OCI-LY7 (cell line): Measurements from ENCODE around the gene FLAD1. TPM values are rescaled to one million over a fixed set of nuclear protein-coding genes. Genes with fewer than 3 reads are reported as not detected.
"Not testable (repeated sequence)": the region's sequence is repeated elsewhere in the genome, so short reads cannot be mapped to it uniquely, and the experiment has no call there.

Source experiments
- BruUV-seq: library from RNA; stranded (reverse); fragments of 400-500 nt; replicated peaks from 2 replicates; lab custom pipeline; 2021; lab: Mats Ljungman, UMichigan
- CTCF ChIA-PET: fragments of 300-600 bp; sonication (Branson Sonifier 250); formaldehyde crosslinking; loops from one replicate; lab custom pipeline; 2022; ENCODE audit warnings: antibody characterized with exemption; ENCODE audit not compliant: unreplicated experiment; lab: Charles Lee
- POLR2A ChIA-PET: fragments of 300-600 bp; sonication (Branson Sonifier 250); formaldehyde crosslinking; loops from one replicate; lab custom pipeline; 2022; ENCODE audit warnings: antibody characterized with exemption; lab: Charles Lee
- DNase-seq: peaks from one replicate; pipeline ENCODE4 v3.0.0-alpha.2; 2015; ENCODE audit warnings: low spot score
- H2AFZ ChIP-seq: fragments of 200-600 bp; sonication (generic), shearing (Covaris generic); 2 replicates; pipeline ENCODE4 v1.6.1; 2014; ENCODE audit warnings: mild to moderate bottlenecking, antibody characterized with exemption, low read length, moderate library complexity
- H3K27ac ChIP-seq: fragments of 200-600 bp; sonication (generic); 2 replicates; pipeline ENCODE4 v1.5.1; 2014; ENCODE audit warnings: mixed run types, low read depth, mild to moderate bottlenecking, moderate library complexity, low read length, inconsistent platforms; ENCODE audit not compliant: poor library complexity, severe bottlenecking
- H3K36me3 ChIP-seq: fragments of 200-600 bp; sonication (generic); 2 replicates; pipeline ENCODE4 v1.6.1; 2014; ENCODE audit warnings: mild to moderate bottlenecking, antibody characterized with exemption, low read length, moderate library complexity, mixed read lengths; ENCODE audit not compliant: insufficient read depth
- H3K4me1 ChIP-seq: fragments of 200-600 bp; sonication (generic); 2 replicates; pipeline ENCODE4 v1.5.1; 2014; ENCODE audit warnings: mild to moderate bottlenecking, low read length; ENCODE audit not compliant: insufficient read depth, poor library complexity, severe bottlenecking
- H3K4me2 ChIP-seq: fragments of 200-600 bp; sonication (generic); 2 replicates; pipeline ENCODE4 v1.6.1; 2014; ENCODE audit warnings: mild to moderate bottlenecking, low read length
- H3K4me3 ChIP-seq: fragments of 200-600 bp; sonication (generic); 2 replicates; pipeline ENCODE4 v1.5.1; 2014; ENCODE audit warnings: mild to moderate bottlenecking, low read depth, low read length; ENCODE audit not compliant: poor library complexity, severe bottlenecking
- H3K79me2 ChIP-seq: fragments of 200-600 bp; sonication (generic); 2 replicates; pipeline ENCODE4 v1.6.1; 2016; ENCODE audit warnings: low read depth, mild to moderate bottlenecking, low read length, moderate library complexity, mixed read lengths; ENCODE audit not compliant: insufficient read depth
- H3K9me2 ChIP-seq: fragments of 200-600 bp; sonication (generic); 2 replicates; pipeline ENCODE4 v1.6.1; 2016; ENCODE audit warnings: mild to moderate bottlenecking, low read length, mixed read lengths; ENCODE audit not compliant: insufficient read depth
- H3K9me3 ChIP-seq: fragments of 200-600 bp; sonication (generic); 2 replicates; pipeline ENCODE4 v1.6.1; 2014; ENCODE audit warnings: mild to moderate bottlenecking, mixed run types, low read length, mixed read lengths
- H4K20me1 ChIP-seq: fragments of 200-600 bp; sonication (generic); 2 replicates; pipeline ENCODE4 v1.6.1; 2014; ENCODE audit warnings: mild to moderate bottlenecking, antibody characterized with exemption, low read length, moderate library complexity, mixed read lengths; ENCODE audit not compliant: insufficient read depth
- CTCF ChIP-seq: fragments of 200-600 bp; sonication (generic); conservative IDR thresholded peaks from 2 replicates; pipeline ENCODE4 v1.5.1; 2014; ENCODE audit warnings: mild to moderate bottlenecking, antibody characterized with exemption, low read length, moderate library complexity, mixed read lengths
- EZH2phosphoT487 ChIP-seq: fragments of 200-600 bp; sonication (generic); IDR thresholded peaks from 2 replicates; pipeline ENCODE4 v1.6.1; 2018; ENCODE audit warnings: low read depth, borderline replicate concordance, mild to moderate bottlenecking, mixed run types, antibody characterized with exemption, low read length, moderate library complexity, mixed read lengths
- intact Hi-C: fragments of 100-400 bp; cut with micrococcal nuclease; formaldehyde crosslinking; loops from one replicate; pipeline ENCODE4 v1.10.0; 2022; ENCODE audit not compliant: unreplicated experiment
- total RNA-seq, 2 experiments: library from RNA; depleted of rRNA in 1 of 2; stranded (reverse); fragments of >200 nt in 1 of 2; shearing (Covaris generic) in 1 of 2; gene quantifications; 2 replicates each; pipeline ENCODE4 v1.2.3, GENCODE V29; 2014 to 2022

The FLAD1 gene
- total RNA-seq, 2 experiments from 2014 or later: 52.7 to 57.9 TPM

DNA sequence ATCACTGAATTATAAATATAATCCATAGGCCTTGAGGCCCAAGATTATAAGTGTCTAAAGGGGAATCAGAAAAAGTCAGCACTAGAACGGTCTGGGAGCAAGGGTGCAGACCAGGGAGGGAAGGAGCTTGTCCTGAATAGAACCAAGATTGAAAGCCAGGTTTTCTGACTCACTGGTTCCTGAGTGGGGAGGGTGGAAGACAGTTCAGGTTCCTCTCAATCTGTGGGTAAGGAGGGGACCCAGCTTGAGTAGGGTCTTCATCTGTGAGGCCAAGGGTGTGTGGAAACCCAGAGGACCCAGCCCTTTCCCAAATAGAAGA lies 11.1 kb downstream of the FLAD1 start:
- Histone ChIP-seq H2AFZ (no peak overlapping the region), H3K9me2 (no peaks in the 10 kb centered on the region), H3K36me3 (peaks cover 22% of the 10 kb centered on the region), H3K4me2 (no peak overlapping the region), H3K9me3 (no peaks in the 10 kb centered on the region), H4K20me1 (no peaks in the 10 kb centered on the region), H3K4me3 (no peak overlapping the region), H3K4me1 (peaks cover 38% of the 10 kb centered on the region), H3K27ac (peak overlapping the region; percentile 20), H3K79me2 (peaks cover 4% of the 10 kb centered on the region; the same call in 1 of the 2 replicates)
- TF ChIP-seq CTCF (no peak), EZH2phosphoT487 (no peak)
- CTCF ChIA-PET: interaction anchor here (0.5 kb wide), 1 partner anchor 65 kb away, joined by 6 read pairs; no protein-coding TSS in a partner anchor
- intact Hi-C loops: no loop called here
- no peak for DNase-seq
- no TSS peak for BruUV-seq
- POLR2A ChIA-PET: interaction anchor here (1.0 to 1.7 kb wide), 4 partner anchors 10 to 38 kb away, joined by 3 to 16 read pairs (median 4); partner anchors contain the start of genes FLAD1 and PBXIP1

DNA sequence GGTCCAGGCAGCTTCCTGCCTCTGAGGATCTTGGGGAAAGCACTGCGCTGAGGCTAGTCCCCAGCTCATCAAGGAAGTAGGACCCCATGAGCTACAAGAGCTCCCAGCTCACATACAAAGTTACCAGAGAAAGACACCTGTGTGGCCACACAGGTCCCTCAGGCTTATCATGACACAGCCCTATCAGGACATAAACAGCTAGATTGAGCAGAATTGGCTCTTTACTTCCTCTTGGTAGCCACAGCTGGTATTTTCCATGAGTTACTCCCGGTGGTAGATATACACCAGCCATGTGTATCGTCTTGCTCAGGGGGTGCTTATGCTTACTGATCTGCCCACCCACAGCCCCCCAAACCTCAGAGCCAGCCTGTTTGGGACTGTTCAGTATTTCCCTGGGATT lies 11.4 kb downstream of the FLAD1 start:
- Histone ChIP-seq H3K9me3 (no peaks in the 10 kb centered on the region), H3K79me2 (peaks cover 3% of the 10 kb centered on the region; the same call in 1 of the 2 replicates), H3K4me3 (no peak overlapping the region), H4K20me1 (no peaks in the 10 kb centered on the region), H3K9me2 (no peaks in the 10 kb centered on the region), H3K36me3 (peaks cover 18% of the 10 kb centered on the region), H3K4me1 (peaks cover 41% of the 10 kb centered on the region), H3K27ac (peak overlapping the region; percentile 20), H3K4me2 (peak overlapping the region; percentile 9; the same call in 1 of the 2 replicates), H2AFZ (no peak overlapping the region)
- intact Hi-C loops: no loop called here
- BruUV-seq: no TSS peak
- ChIA-PET POLR2A (interaction anchor here (0.6 to 1.7 kb wide), 5 partner anchors 11 to 881 kb away, joined by 3 to 16 read pairs (median 4); partner anchors contain the start of genes FLAD1 and PBXIP1), CTCF (interaction anchor here (0.5 kb wide), 1 partner anchor 65 kb away, joined by 6 read pairs; no protein-coding TSS in a partner anchor)
- DNase-seq: peak; percentile 42
- no peak for TF ChIP-seq CTCF
- no peak for TF ChIP-seq EZH2phosphoT487

- H3K9me2 ChIP-seq, H3K4me3 ChIP-seq, H3K27ac ChIP-seq, H3K79me2 ChIP-seq, H2AFZ ChIP-seq, intact Hi-C loops, H3K9me3 ChIP-seq, BruUV-seq, H4K20me1 ChIP-seq, H3K4me2 ChIP-seq, CTCF ChIA-PET, H3K36me3 ChIP-seq: not testable (repeated sequence)
- POLR2A ChIA-PET: interaction anchor here (0.5 to 1.7 kb wide), 8 partner anchors 11 to 1168 kb away, joined by 3 to 16 read pairs (median 4); partner anchors contain the start of gene FLAD1
- peak; percentile 48 for DNase-seq
- TF ChIP-seq CTCF: peak; percentile 63
- peaks cover 49% of the 10 kb centered on the region for H3K4me1 ChIP-seq
These were observed 12.3 kb downstream of the FLAD1 start for GRCh38 chr1:154995301-154995983.
